H1 (cell line): ENCODE data around the gene FYB2. TPM values are rescaled to one million over a fixed set of nuclear protein-coding genes. Genes with fewer than 3 reads are reported as not detected.

Source experiments
- CTBP2 ChIP-seq: IDR thresholded peaks from 2 replicates; pipeline ENCODE4 v1.7.0; 2011; ENCODE audit warnings: borderline replicate concordance, mild to moderate bottlenecking, moderate library complexity, mixed read lengths, low read length; ENCODE audit not compliant: insufficient read depth, insufficient read length
- RNF2 ChIP-seq: fragments of 200-900, 300-1000 bp; sonication (generic); IDR thresholded peaks from 2 replicates; pipeline ENCODE4 v1.7.1; 2016; ENCODE audit warnings: borderline replicate concordance, low read depth, mild to moderate bottlenecking, antibody characterized with exemption, low read length; ENCODE audit not compliant: poor library complexity, severe bottlenecking; ENCODE audit errors: missing control alignments
- TBP ChIP-seq: IDR thresholded peaks from 2 replicates; pipeline ENCODE4 v1.6.1; 2011; ENCODE audit warnings: low read depth, low read length, improper control_type of control experiment
- TEAD4 ChIP-seq: IDR thresholded peaks from 2 replicates; pipeline ENCODE4 v1.6.1; 2012; ENCODE audit warnings: low read depth, low read length, inconsistent platforms, mixed read lengths
- YY1 ChIP-seq: IDR thresholded peaks from 2 replicates; pipeline ENCODE4 v1.6.1; 2011; ENCODE audit warnings: low read depth, mild to moderate bottlenecking, low read length
- polyA plus RNA-seq, 7 experiments: library from polyadenylated mRNA; depleted of rRNA in 3 of 7; stranded (reverse) in 5 of 7; unstranded in 2 of 7; fragments of >200 nt in 5 of 7; fragments of 200-250 nt in 2 of 7; gene quantifications; 1 replicate in 5 of 7; 2 replicates in 1 of 7; 4 replicates in 1 of 7; pipeline versions ENCODE4 v1.2.1 to v1.2.3, GENCODE V29; 2011 to 2013; ENCODE audit warnings: missing spikeins in 2 of 7, mixed read lengths in 2 of 7
- total RNA-seq: library from RNA; stranded (reverse); fragmentation: NEBNext Ultra II Directional; extraction: Animal tissue kit (Norgen Biotek cat#: 25700); gene quantifications from 2 replicates; pipeline ENCODE4 v1.2.1, GENCODE V29; 2021

Gene FYB2
- total and polyA plus RNA-seq, 2 of the 8 experiments (the other 6 are each of a cell fraction or from before 2014, with no cell fraction given) = 0.11 to 0.17 TPM

GRCh38 chr1:56799605-56800400, 19.4 kb downstream of the FYB2 start (continued):
- TF ChIP-seq CTBP2 = no peak
- TF ChIP-seq TBP = no peak
- TF ChIP-seq YY1 = no peak
- no peak for TF ChIP-seq TEAD4
- no peak for TF ChIP-seq RNF2
